ENCODE data around the gene RUFY1.
"Not testable (repeated sequence)": the region's sequence is repeated elsewhere in the genome, so short reads cannot be mapped to it uniquely, and the experiment has no call there.

Gene RUFY1

GRCh38 chr5:179550511-179551342, at the start of gene RUFY1:
Gene RUFY1, plus strand, starts transcription at chr5:179550554. Its CDS starts 16 bp downstream, at chr5:179550570.
- DNase-seq: peak; percentile 83

GRCh38 chr5:179501997-179502396, 48.4 kb upstream of the RUFY1 start:
- not testable (repeated sequence) for DNase-seq

GRCh38 chr5:179502420-179502819, 47.9 kb upstream of the RUFY1 start:
- not testable (repeated sequence) for DNase-seq

GRCh38 chr5:179504191-179504590, 46.2 kb upstream of the RUFY1 start:
- DNase-seq: no peak

GRCh38 chr5:179504600-179505396, 45.6 kb upstream of the RUFY1 start:
- no peak for DNase-seq

GRCh38 chr5:179505636-179506261, 44.6 kb upstream of the RUFY1 start:
- no peak for DNase-seq

- no peak for DNase-seq
Observed at GRCh38 chr5:179509239-179509638, 41.1 kb upstream of the RUFY1 start.

- DNase-seq: no peak
Observed at GRCh38 chr5:179509845-179510244, 40.5 kb upstream of the RUFY1 start.

GRCh38 chr5:179512452-179513000, 37.8 kb upstream of the RUFY1 start:
- DNase-seq: no peak

GRCh38 chr5:179515501-179515900, 34.9 kb upstream of the RUFY1 start:
- DNase-seq: not testable (repeated sequence)

GRCh38 chr5:179516221-179516620, 34.1 kb upstream of the RUFY1 start:
- DNase-seq: no peak

- DNase-seq: not testable (repeated sequence)
Observed at GRCh38 chr5:179517746-179518145, 32.6 kb upstream of the RUFY1 start.

- not testable (repeated sequence) for DNase-seq
Observed at GRCh38 chr5:179518369-179518768, 32.0 kb upstream of the RUFY1 start.

GRCh38 chr5:179519416-179520070, 30.8 kb upstream of the RUFY1 start:
- not testable (repeated sequence) for DNase-seq

GRCh38 chr5:179522107-179522506, 28.2 kb upstream of the RUFY1 start:
- not testable (repeated sequence) for DNase-seq

- DNase-seq: no peak
Observed at GRCh38 chr5:179526978-179527377, 23.4 kb upstream of the RUFY1 start.

- DNase-seq: peak; percentile 59
Observed at GRCh38 chr5:179530069-179530998, 20.0 kb upstream of the RUFY1 start.

GRCh38 chr5:179533024-179533423, 17.3 kb upstream of the RUFY1 start:
- DNase-seq: no peak

- no peak for DNase-seq
Observed at GRCh38 chr5:179533907-179534306, 16.4 kb upstream of the RUFY1 start.

- no peak for DNase-seq
Observed at GRCh38 chr5:179534431-179534830, 15.9 kb upstream of the RUFY1 start.

- no peak for DNase-seq
Observed at GRCh38 chr5:179536676-179537075, 13.7 kb upstream of the RUFY1 start.

All from CD4-positive, alpha-beta T cell treated with Interleukin-21 for 1 hour (primary cell).